HG03342 (cell line): ENCODE results near the gene RRP12.

ENCODE experiments used
- ATAC-seq: cut with Tn5 transposase; IDR thresholded peaks from one replicate; pipeline ENCODE4 v1.9.1; 2021; ENCODE audit warnings: mild to moderate bottlenecking, moderate library complexity; ENCODE audit not compliant: unreplicated experiment

RRP12 gene

DNA sequence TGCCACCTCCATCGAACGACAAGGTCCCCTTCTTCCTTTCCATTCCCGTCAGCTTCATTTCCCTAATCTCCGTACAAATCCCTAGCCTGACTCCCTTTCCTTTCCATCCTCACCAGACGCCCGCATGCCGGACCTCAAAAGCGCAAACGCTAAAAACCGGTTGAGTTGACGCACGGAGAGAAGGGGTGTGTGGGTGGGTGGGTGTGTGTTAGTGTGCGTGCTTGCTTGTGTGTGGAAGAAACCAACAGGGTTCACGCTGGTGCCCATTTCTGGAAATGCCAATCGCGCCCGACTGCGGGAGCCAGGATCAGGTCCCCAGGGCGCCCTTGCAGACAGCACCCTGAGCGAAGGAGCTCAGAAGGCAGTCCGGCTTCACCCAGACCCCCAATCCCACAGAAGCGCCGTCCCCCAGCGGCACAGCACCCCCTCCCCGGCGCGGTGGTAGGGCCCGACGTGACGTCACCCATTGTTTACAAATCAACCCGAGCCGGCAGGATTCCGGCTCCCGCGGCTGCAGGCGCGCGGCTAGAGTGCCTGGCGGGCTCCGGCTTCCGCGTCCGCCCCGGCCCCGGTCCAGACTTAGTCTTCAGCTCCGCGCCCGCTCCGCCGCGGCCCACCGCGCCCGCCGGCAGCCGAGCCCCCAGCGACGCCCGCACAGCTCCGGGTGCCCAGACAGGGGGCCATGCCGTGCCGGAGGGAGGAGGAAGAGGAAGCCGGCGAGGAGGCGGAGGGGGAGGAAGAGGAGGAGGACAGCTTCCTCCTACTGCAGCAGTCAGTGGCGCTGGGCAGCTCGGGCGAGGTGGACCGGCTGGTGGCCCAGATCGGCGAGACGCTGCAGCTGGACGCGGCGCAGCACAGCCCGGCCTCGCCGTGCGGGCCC, 82.1 kb downstream of the RRP12 start, which contains the start of gene FRAT1:
Gene FRAT1 (plus strand): TSS at position 500 of the 880 bp plus-strand sequence. CDS start 183 bp downstream, at position 683.
- peak; percentile 78 for ATAC-seq

DNA sequence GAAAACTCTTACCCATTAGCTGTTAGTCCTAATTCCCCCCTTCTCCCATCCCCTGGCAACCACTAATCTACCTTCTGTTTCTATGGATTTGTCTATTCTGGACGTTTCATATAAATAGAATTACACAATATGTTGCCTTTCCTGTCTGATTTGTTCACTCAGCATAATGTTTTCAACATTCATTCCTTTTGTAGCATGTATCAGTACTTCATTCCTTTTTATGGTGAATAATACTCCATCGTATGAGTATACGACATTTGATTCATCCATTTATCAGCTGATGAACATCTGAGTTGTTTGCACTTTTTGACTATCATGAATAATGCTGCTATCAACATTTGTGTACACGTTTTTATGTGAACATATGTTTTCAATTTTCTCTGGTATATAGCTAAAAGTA, 86.5 kb downstream of the RRP12 start:
- no peak for ATAC-seq

DNA sequence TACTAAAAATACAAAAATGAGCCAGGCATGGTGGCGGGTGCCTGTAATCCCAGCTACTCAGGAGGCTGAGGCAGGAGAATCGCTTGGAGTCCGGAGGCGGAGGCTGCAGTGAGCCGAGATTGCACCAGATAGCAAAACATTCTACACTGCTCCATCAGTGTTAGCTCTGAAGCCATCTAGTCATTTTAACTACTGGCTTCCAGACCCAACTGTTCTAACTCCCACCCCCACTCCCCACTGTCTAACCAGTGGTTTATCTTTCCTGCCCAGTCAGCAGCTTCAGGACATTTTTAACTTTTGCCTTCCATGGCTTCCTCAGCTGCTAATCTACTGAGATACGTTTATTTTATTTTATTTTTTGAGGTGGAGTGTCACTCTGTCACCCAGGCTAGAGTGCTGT, 88.2 kb downstream of the RRP12 start:
- no peak for ATAC-seq

DNA sequence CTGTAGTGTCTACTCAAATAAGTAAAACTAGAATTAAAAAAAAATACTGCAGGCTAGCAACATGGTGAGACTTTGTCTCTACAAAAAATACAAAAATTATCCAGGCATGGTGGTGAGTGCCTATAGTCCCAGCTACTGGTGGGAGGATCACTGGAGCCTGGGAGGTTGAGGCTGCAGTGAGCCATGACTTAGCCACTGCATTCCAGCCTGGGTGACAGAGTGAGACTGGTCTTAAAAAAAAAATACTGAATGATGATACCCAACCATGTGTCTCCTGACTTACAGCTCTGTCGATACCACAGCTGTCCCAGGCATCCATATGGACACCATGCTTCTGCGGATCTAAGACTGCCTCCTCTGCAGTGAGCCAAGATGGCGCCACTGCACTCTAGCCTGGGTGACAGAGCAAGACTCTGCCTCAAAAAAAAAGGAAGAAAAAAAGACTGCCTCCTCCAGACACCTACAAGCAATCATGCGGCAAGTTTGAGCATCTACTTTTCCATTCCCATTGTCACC, 90.0 kb downstream of the RRP12 start:
- no peak for ATAC-seq

DNA sequence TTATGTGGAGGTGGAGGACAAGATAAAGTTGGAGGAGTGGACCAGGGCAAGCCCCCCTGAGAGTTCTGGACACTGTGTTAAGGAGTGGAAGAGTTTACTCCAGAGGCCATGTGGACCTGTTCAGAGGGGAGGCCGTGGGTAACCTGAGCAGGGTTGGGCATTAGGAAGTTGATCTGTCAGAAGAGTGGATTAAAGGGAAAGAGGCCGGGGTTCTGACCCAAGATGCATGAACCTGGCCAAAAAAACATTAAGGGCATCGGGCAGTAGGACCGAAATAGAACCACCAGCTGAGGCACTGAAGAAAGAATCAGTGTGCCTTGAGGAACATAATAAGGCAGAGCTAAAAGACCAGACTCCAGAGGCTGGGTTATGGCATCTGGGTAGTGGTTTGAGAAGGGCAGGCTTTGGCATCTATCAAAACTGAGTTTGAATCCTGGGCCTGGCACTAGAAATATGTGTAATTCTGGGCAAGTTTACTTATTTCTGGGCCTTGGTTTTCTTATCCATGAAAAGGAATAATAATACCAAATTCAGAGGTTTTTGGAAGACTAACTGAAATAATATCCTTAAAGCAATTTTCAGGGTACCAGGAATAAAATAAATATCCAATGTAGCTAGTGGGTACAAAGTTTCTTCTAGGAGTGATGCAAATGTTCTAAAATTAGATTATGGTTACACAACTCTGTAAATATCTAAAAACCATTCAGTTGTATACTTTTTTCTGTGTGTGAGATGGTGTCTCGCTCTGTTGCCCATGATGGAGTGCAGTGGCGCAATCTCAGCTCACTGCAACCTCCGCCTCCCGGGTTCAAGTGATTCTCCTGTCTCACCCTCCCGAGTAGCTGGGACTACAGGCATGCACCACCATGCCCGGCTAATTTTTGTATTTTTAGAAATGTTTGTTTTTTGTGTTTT, 93.0 kb downstream of the RRP12 start:
- no peak for ATAC-seq

DNA sequence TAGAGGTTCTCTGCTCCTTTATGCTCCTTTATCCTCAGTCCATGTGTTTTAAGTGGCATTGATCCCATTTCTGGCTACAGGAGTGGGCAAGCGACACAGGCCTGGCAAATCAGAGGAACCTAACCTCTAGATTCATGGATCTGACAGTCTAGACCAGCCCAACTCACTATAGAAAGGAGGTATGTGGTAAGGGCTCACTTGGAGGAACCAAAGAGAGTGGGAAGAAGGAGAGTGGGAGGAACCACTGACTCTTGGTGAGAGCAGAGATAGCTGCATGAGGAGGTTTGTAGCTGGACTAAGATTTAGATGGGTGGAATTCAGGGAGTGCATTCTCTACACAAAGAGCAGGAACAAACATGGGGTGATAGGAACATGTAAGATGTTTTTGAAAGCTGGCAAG, 93.7 kb downstream of the RRP12 start:
- no peak for ATAC-seq
